Dedifferentiated amniotic fluid mesenchymal stem cell (primary cell): ENCODE results near the gene KLC1.

Experiments
- DNase-seq: peaks from one replicate; pipeline ENCODE4 v3.0.0-alpha.2; 2016; ENCODE audit errors: extremely low spot score

Gene KLC1

GRCh38 chr14:103657471-103657870 lies 28.5 kb downstream of the KLC1 start:
- DNase-seq: peak; percentile 38

DNA sequence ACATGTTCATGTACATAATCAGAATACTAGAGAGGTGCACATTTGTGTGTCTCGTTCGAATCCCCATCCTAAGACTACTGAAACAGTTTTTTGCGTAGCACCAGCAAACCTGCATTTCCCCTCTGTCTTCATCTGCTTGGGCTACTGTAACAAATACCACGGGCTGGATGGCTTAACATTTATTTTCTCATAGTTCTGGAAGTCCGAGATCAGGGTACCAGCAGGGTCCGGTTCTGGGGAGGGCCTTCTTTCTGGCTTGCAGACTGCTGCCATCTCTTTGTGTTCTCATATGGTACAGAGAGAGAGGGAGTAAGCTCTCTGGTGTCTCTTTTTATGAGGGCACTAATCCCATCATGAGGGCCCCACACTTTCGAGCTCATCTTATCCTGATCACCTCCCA lies 30.6 kb downstream of the KLC1 start:
- DNase-seq: no peak

DNA sequence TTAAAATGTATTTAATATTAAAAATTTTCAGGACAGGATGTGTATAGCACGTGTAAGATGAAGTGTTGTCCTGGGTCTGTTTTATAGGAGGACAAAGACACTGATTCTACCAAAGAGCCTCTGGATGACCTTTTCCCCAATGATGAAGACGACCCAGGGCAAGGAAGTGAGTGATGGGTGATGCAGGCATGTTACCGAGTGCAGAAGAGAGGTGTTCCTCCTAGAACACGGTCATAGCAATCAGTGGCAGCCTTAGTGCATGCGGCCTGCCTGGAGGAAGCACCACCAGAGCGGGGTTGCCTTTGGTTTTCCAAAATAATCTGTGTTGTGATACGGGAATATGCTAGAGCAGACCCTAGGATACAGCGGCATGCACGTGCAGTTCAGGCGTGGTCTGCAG lies 33.0 kb downstream of the KLC1 start:
- DNase-seq: no peak

DNA sequence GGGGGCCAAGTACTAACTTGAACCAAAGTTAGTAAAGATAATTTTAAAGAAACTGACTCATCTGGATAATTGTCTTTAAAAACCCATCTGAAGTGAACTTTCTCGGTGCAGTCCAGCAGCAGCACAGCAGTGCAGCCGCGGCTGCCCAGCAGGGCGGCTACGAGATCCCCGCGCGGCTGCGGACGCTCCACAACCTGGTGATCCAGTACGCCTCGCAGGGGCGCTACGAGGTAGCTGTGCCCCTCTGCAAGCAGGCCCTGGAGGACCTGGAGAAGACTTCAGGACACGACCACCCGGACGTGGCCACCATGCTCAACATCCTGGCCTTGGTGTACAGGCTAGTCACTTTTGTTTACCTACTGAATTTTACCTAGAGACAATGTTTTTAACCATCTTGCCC lies 33.6 kb downstream of the KLC1 start:
- DNase-seq: no peak

DNA sequence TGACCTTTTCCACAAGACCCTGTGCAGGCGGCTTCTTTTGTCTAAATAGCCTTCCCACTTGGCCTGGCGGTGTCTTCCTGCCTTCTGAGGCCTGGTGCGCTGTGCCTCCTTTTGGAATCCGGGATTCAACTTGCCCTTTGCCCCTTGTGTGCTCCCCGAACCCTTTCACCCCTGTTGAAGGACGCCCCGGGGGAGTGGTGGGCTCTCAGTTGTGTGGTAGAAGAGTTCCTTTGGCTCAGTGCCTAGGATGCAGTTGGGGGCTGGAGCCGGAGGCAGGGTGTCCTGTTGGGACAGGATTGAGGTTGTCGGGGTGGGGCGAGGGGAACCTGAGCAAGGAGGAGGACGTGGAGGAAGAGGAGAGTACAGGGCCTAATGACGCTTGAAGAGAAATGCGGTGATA lies 34.5 kb downstream of the KLC1 start:
- no peak for DNase-seq

DNA sequence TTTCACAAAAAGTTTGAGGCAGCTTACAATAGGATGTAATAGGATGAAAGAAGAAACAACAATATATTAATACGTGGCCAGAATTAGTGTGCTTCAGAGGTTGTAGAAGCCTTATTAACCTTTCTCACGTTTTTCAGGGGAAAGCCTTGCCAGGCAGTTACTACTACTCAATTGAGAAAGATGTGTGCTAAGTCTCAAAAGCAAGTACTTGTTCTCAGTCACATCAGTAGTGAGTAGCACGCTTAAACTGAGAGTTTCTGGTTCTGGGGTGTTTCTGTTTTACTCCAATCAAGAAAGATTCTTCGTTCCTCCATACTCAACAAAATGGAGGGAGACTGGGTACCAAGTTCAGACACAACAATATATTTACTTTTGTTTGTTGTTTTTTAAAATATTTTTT lies 38.7 kb downstream of the KLC1 start:
- DNase-seq: no peak

DNA sequence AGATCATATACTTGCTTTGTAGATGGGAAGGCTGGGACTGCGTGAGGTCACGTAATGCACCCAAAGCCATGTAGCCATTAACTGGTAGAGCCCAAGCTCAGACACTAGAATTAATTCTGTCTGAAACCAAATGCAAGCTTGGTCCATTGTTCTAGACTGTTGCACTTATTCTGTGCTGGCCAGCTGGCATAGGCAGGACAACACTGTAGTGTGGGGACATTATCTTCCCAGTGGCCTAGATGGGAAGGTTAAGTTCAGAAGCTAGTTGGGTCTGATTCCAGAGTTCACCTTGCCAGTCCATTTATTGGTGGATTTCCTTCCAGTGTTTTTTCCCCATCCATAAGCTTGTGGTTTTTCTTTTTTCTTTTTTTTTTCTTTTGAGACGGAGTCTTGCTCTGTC lies 39.1 kb downstream of the KLC1 start:
- DNase-seq: no peak

- DNase-seq: no peak
Observed at GRCh38 chr14:103669370-103669769, 40.4 kb downstream of the KLC1 start.

- no peak for DNase-seq
Observed at GRCh38 chr14:103671911-103672310, 42.9 kb downstream of the KLC1 start.

DNA sequence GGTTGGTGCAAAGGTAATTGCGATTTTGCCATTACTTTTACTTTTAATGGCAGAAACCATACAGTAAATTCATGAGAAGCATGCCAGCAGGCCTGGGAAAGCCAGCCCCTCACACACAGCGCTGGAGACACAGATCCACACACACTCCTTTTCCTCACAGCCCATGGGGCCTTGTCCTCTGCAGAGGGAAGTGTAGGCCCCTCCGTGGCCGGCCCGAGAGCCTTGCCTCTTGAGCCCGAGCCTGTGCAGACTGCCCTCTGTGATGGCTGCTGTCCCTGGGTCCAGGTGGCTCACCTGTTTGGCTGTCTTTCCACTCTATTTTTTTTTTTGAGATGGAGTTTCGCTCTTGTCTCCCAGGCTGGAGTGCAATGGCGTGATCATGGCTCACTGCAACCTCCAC lies 46.9 kb downstream of the KLC1 start:
- no peak for DNase-seq

DNA sequence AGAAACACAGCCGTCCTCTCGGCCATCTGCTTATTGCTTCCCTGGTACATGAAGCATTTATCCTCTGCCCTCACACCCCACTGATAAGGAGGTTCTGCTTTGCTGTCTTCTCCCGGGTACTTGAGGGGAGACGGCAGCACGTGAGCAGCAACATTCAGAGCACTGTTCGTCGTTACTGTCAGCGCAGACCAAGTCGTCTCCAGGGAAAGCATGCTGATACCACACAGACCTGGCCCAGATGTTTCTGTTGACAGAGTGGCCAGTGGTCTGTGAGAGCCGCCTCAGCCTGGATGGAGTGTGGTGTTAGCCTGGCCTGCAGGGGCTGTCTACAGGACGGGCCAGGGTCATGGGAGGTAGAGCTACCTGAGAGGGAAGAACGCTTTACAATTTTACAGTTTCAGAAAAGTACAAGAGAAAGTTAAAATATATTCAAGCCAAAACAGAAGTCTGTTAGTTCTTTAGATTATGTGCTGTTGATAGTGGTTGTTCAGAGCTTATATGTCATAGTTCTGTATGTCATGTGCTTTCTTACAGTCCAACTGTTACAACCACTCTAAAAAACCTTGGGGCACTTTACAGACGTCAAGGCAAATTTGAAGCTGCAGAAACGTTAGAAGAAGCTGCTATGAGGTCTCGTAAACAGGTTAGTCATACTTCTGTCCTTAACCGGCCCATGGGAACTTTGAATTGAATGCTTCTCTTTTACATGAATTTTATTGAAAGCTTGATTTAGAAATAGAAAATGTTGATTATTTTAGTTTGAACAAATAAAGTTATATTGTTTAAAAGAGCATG lies 48.1 kb downstream of the KLC1 start:
- no peak for DNase-seq

DNA sequence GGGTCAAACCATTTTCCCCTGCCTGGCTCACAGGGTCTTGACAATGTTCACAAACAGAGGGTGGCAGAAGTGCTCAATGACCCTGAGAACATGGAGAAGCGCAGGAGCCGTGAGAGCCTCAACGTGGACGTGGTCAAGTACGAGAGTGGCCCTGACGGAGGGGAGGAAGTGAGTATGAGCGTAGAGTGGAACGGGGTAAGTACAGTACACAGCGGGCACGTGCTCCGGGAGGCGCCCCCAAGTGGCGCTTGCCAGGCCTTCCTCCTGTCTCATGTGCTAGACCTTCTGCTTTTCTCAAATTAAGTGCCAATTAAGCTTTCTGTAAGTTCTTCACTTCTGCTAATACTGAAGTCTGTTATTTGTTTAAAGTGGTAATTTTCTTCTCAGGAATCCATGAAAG lies 50.3 kb downstream of the KLC1 start:
- no peak for DNase-seq

GRCh38 chr14:103680491-103681231 lies 51.6 kb downstream of the KLC1 start:
- DNase-seq: no peak

GRCh38 chr14:103683139-103683538 lies 54.1 kb downstream of the KLC1 start:
- DNase-seq: no peak

DNA sequence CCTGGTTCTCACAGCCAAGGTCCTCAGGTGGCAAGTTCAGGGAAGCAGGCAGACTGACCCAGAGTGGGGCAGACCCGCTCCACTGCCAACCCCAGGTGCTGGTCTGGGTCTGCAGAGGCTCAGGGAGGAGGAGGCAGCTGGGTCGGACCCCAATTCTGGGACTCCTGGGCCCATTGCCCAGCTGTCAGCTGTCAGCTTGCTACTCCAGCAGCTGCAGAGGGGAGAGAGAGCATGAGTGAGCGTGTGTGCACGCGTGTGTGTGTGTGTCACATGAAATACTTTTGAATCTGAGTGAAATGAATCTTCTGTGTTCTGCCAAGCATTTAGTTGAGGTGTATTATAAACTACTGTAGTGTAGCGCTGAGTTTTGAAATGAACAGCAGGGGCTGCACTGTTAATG lies 55.5 kb downstream of the KLC1 start:
- DNase-seq: no peak

- no peak for DNase-seq
Observed at GRCh38 chr14:103684871-103685270, 55.9 kb downstream of the KLC1 start.

DNA sequence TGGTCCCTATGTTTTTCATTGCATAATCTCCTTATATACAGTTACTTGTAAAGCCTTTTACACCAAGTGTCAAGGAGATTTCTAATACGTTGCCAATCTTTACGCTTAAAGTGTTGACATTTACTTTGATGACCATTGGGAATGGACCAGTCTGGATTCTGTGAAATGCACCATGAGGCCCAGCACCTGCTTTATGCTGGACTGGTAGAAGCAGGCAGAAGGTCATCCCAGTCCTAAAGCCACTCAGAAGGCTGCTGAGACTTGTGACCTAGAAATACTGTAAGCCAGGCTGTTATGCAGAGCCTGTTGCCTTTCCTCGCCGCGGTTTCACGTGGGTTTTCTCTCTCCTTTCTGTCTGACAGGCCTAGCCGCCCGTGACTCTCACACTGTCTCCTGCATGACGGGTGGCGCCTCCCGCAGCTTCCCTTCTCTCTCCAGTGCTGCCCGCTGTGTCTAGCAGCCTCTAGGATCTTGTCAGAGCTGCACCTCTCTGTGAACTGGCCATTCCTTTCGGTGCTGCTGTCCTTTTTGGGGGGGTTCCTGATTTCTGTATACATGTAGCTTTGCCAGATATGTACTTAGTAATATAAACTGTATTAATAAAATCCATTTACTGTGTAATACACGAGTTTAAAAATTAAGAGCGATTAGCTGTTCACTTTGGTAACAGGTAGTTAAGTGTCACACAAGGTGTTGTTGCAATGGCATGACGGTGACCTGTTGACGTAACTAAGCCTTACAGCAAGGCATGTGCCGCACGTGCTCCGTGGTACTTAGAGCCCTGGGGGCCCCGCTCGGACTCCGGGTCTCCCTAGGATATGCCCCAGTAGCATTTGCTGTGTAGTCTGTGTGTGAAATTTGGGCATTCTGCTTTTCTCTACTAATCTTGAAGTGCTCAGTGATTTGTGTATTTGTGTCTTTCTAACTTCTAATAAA lies 56.5 kb downstream of the KLC1 start:
- no peak for DNase-seq

- DNase-seq: no peak
Observed at GRCh38 chr14:103686831-103687485, 57.9 kb downstream of the KLC1 start.

- DNase-seq: no peak
Observed at GRCh38 chr14:103687712-103688111, 58.7 kb downstream of the KLC1 start.

GRCh38 chr14:103688441-103688840 lies 59.4 kb downstream of the KLC1 start:
- no peak for DNase-seq
